ENCODE data around the gene HDAC4. TPM values are rescaled to one million over a fixed set of nuclear protein-coding genes. Genes with fewer than 3 reads are reported as not detected.
A peak's percentile ranks its signal among the peaks of the same experiment; 100 is the strongest.

The HDAC4 gene
- polyA plus RNA-seq, 6 donors from 2014 or later = 1.5 to 6.8 (median 2.8) TPM; not detected in 1

GRCh38 chr2:239222312-239222660, 178.5 kb downstream of the HDAC4 start:
- peak; percentile 60 to 64 for ATAC-seq (ENCODE audit: low read depth in 2 of 2)
- H3K9me3 Mint-ChIP-seq = peaks cover 0 to 2% (median 0%) of the 10 kb centered on the region in 7 donors
- peaks cover 45 to 62% (median 59%) of the 10 kb centered on the region in 3 donors for H3K4me1 Mint-ChIP-seq
- H3K27ac Mint-ChIP-seq = peak overlapping the region in 3 of 6 donors; percentile 55 to 86 (median 69)
- H3K27me3 Mint-ChIP-seq = peaks cover 0 to 4% (median 1%) of the 10 kb centered on the region in 3 donors
- peak overlapping the region; percentile 7 to 81 (median 71) for H3K4me3 Mint-ChIP-seq
- DNase-seq = no peak
- no peaks in the 10 kb centered on the region for H3K36me3 Mint-ChIP-seq

DNA sequence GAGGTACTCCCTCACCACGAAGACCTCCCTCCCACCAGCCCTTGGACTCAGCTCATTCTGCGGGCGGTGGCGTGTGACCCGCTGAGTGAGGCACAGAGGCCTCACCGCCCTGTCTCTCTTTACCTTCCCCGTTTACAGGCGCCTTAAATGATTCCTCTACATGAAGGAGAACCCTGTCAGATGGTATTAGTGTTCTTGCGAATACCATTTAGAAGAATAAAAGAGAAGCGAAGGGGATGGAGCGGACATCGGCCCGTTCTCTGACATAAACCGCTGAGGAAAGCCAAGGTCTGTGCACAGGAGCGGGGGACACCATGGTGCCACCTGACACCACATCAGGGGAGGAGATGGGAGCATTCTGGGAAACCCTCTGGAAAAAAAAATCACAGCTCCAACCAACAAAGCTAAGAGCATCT, 179.8 kb downstream of the HDAC4 start:
- Mint-ChIP-seq H3K36me3 (no peaks in the 10 kb centered on the region), H3K9me3 (peaks cover 0 to 2% (median 0%) of the 10 kb centered on the region in 7 donors), H3K4me1 (peaks cover 45 to 71% (median 60%) of the 10 kb centered on the region in 3 donors), H3K27me3 (peaks cover 0 to 9% (median 4%) of the 10 kb centered on the region in 3 donors), H3K4me3 (peak overlapping the region in 3 of 8 donors; percentile 15 to 73 (median 47)), H3K27ac (no peak overlapping the region)
- DNase-seq (no peak), ATAC-seq (ENCODE audit: low read depth in 2 of 2) (no peak)

DNA sequence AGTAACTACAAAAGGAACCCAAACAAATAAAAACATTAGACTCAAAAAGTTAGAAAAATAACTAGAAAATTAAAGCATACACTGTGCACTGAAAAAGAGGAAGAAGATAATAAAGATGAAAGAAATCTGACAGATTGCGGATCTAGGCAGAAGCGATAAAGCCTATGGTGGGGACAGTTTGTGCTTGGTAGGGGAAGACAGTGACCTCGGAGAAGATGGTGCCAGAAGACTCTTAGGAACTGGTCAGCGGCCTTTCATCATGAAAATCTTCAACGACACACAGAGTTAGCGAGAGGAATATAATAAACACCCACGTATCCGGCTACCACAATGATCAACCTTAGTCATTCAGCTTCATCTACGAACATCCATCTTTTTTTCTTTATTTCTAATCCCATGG, 180.5 kb downstream of the HDAC4 start:
- ATAC-seq (ENCODE audit: low read depth in 2 of 2) = no peak
- Mint-ChIP-seq H3K9me3 (peaks cover 0 to 2% (median 0%) of the 10 kb centered on the region in 7 donors), H3K27me3 (peaks cover 0 to 9% (median 4%) of the 10 kb centered on the region in 3 donors), H3K4me3 (peak overlapping the region in 5 of 8 donors; percentile 22 to 74 (median 44)), H3K4me1 (peaks cover 45 to 71% (median 55%) of the 10 kb centered on the region in 3 donors), H3K36me3 (no peaks in the 10 kb centered on the region), H3K27ac (peak overlapping the region in 1 of 6 donors; percentile 21)
- DNase-seq = no peak

DNA sequence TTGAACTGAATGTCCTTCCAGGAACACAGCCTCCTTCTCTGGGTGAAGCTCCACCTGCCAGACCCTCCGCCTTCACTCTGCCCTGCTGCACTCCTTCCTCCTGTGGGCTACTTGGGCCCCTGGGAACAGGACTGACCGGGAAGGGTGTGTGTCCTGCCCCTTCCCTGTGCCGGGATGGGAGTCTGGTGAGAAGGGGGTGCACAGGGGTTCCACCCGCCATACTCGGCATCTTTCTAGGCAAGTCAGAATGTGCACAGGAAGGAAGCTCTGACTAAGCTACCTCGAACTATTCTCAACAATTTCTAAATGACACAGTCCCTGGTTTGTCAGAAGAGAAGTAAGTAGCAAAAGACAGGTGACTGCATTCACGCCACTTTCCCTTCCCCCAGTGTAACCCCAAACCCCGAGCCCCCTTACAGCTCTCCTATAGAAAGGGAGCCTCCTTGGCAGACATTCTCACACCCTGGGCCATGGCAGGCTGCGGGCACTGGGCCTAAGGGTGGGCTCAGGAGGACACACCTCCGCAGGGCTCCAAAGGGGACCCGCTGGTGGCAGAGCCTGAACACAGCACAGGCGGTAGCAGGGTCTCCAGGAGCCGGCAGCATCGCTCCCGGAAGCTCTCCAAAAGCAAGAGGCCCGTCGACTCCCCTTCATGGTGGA, 184.1 kb downstream of the HDAC4 start:
- DNase-seq = no peak

GRCh38 chr2:239215988-239216613, 184.7 kb downstream of the HDAC4 start:
- Mint-ChIP-seq H3K36me3 (peaks cover 0 to 5% of the 10 kb centered on the region in 2 donors), H3K9me3 (peaks cover 0 to 2% (median 0%) of the 10 kb centered on the region in 7 donors), H3K4me1 (peaks cover 36 to 39% (median 36%) of the 10 kb centered on the region in 3 donors), H3K4me3 (peak overlapping the region in 1 of 8 donors; percentile 20), H3K27me3 (peaks cover 0 to 9% (median 4%) of the 10 kb centered on the region in 3 donors), H3K27ac (no peak overlapping the region)
- ATAC-seq (ENCODE audit: low read depth in 2 of 2) = no peak
- no peak for DNase-seq

More for the DNA sequence above, 184.1 kb downstream of the HDAC4 start:
- no peak for ATAC-seq (ENCODE audit: low read depth in 2 of 2)
- H3K36me3 Mint-ChIP-seq = peaks cover 0 to 5% of the 10 kb centered on the region in 2 donors
- H3K27ac Mint-ChIP-seq = peak overlapping the region in 1 of 6 donors; percentile 72
- H3K4me3 Mint-ChIP-seq = peak overlapping the region in 1 of 8 donors; percentile 10
- peaks cover 0 to 9% (median 4%) of the 10 kb centered on the region in 3 donors for H3K27me3 Mint-ChIP-seq
- H3K4me1 Mint-ChIP-seq = peaks cover 41 to 45% (median 43%) of the 10 kb centered on the region in 3 donors
- peaks cover 0 to 2% (median 0%) of the 10 kb centered on the region in 7 donors for H3K9me3 Mint-ChIP-seq

- Mint-ChIP-seq H3K27ac (no peak overlapping the region), H3K9me3 (peaks cover 0 to 2% (median 0%) of the 10 kb centered on the region in 7 donors), H3K36me3 (peaks cover 0 to 5% of the 10 kb centered on the region in 2 donors), H3K27me3 (peaks cover 0 to 9% (median 3%) of the 10 kb centered on the region in 3 donors), H3K4me1 (peaks cover 28 to 36% (median 29%) of the 10 kb centered on the region in 3 donors), H3K4me3 (no peak overlapping the region)
- no peak for ATAC-seq (ENCODE audit: low read depth in 2 of 2)
- no peak for DNase-seq
Measured at GRCh38 chr2:239215136-239215925, 185.5 kb downstream of the HDAC4 start.

DNA sequence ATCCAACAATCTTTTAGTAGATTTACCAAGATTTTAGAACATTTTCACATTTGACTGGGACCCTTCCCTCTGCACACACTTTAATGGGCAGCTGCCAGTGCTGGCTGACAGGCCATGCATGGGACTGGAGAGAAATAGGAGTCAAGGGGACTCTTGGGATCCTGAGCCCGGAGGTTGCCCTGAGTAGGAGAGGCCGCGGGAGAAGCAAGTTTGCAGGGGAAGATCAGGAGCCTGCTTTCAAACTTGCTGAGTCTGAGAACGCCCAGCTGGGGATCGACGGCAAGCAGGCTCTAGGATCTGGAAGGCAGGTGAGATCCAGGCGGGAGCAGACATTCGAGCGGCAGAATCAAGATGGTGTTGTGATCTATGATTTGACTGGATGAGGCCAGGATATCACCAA, 186.1 kb downstream of the HDAC4 start:
- H3K4me3 Mint-ChIP-seq = no peak overlapping the region
- ATAC-seq (ENCODE audit: low read depth in 2 of 2) = no peak
- peaks cover 23 to 33% (median 26%) of the 10 kb centered on the region in 3 donors for H3K4me1 Mint-ChIP-seq
- peaks cover 0 to 9% (median 0%) of the 10 kb centered on the region in 3 donors for H3K27me3 Mint-ChIP-seq
- peaks cover 0 to 2% (median 0%) of the 10 kb centered on the region in 7 donors for H3K9me3 Mint-ChIP-seq
- peaks cover 0 to 5% of the 10 kb centered on the region in 2 donors for H3K36me3 Mint-ChIP-seq
- no peak for DNase-seq
- peak overlapping the region in 1 of 6 donors; percentile 86 for H3K27ac Mint-ChIP-seq

DNA sequence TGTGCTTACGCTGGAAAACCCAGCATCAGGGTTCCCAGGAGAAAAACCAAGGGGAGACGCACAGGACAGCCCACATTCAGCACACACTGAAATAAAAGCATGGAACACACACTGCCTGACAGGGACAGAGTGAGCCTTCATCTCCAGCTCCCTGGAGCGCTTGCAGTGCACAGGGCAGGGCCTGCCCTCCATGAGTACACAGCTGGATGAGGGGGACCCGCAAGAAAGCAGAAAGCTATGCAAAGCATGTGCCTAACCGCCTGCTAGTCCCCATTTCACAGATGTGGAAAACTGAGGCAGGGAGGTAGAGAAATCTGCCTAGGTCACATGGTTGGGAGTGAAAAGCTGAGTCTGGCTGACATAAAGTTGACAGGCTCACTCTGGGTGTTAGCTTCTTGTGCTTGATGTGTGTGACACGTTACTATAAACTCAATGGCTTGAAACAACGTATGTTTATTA, 187.1 kb downstream of the HDAC4 start:
- Mint-ChIP-seq H3K9me3 (peaks cover 0 to 2% (median 0%) of the 10 kb centered on the region in 7 donors), H3K27ac (peak overlapping the region in 1 of 6 donors; percentile 71), H3K36me3 (peaks cover 0 to 5% of the 10 kb centered on the region in 2 donors), H3K4me1 (peaks cover 23 to 32% (median 26%) of the 10 kb centered on the region in 3 donors), H3K4me3 (no peak overlapping the region), H3K27me3 (peaks cover 0 to 9% (median 0%) of the 10 kb centered on the region in 3 donors)
- DNase-seq (no peak), ATAC-seq (ENCODE audit: low read depth in 2 of 2) (no peak)

GRCh38 chr2:239212929-239213642, 187.7 kb downstream of the HDAC4 start:
- DNase-seq (no peak), ATAC-seq (ENCODE audit: low read depth in 2 of 2) (no peak)
- H3K27ac Mint-ChIP-seq = no peak overlapping the region
- peak overlapping the region in 2 of 8 donors; percentile 10 to 57 for H3K4me3 Mint-ChIP-seq
- peaks cover 0 to 5% of the 10 kb centered on the region in 2 donors for H3K36me3 Mint-ChIP-seq
- H3K27me3 Mint-ChIP-seq = peaks cover 0 to 9% (median 0%) of the 10 kb centered on the region in 3 donors
- peaks cover 23 to 35% (median 26%) of the 10 kb centered on the region in 3 donors for H3K4me1 Mint-ChIP-seq
- peaks cover 0 to 2% (median 0%) of the 10 kb centered on the region in 7 donors for H3K9me3 Mint-ChIP-seq

DNA sequence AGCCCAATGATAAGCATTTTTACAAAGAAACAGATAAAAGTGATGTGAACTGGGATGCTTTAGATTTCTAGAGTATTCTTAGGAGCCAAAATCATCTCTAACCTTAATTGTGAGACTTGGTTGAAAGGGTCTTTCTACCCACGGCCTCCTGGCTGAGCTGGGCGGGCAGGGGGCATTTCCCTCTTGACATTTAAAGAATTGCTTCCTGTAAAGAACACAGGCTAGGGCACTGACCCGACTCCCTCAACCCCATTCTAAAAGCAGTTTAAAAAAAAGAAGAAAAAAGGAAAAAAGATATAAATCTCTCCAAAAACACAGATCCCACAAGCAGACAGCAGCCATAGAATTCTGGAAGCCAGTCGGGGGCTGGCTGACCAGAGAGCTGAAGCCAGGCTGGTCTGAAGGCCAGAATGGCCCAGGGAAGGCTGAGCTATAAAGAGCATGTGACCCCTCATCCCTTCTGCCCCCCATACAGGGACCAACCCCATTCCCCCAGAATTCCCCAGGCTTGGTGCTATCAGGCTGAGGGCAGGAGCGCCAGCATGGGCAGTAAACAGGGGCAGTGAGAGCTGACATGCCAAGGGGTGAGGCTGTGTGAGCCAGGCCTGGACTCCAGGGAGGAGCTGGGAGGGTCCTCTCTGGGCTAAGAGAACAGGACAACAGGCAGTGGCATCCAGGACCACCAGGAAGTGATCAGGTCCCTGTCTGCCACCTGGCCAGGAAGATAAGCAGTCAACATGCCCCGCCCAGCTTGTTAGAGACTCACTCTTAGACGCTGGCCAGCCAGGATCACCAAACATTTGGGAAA, 188.5 kb downstream of the HDAC4 start:
- no peak for DNase-seq
- no peak overlapping the region for H3K4me3 Mint-ChIP-seq
- H3K27me3 Mint-ChIP-seq = peaks cover 0 to 9% (median 0%) of the 10 kb centered on the region in 3 donors
- ATAC-seq (ENCODE audit: low read depth in 2 of 2) = no peak
- peak overlapping the region in 1 of 6 donors; percentile 74 for H3K27ac Mint-ChIP-seq
- H3K36me3 Mint-ChIP-seq = peaks cover 0 to 5% of the 10 kb centered on the region in 2 donors
- peaks cover 23 to 33% (median 26%) of the 10 kb centered on the region in 3 donors for H3K4me1 Mint-ChIP-seq
- peaks cover 0 to under 1% (median 0%) of the 10 kb centered on the region in 7 donors for H3K9me3 Mint-ChIP-seq

- Mint-ChIP-seq H3K4me1 (peaks cover 20 to 28% (median 24%) of the 10 kb centered on the region in 3 donors), H3K9me3 (no peaks in the 10 kb centered on the region), H3K36me3 (peaks cover 0 to 5% of the 10 kb centered on the region in 2 donors), H3K4me3 (no peak overlapping the region), H3K27me3 (peaks cover 0 to 6% (median 0%) of the 10 kb centered on the region in 3 donors), H3K27ac (peak overlapping the region in 2 of 6 donors; percentile 56 to 74)
- ATAC-seq (ENCODE audit: low read depth in 2 of 2) = no peak
- DNase-seq = no peak
Measured at GRCh38 chr2:239211396-239212094, 189.3 kb downstream of the HDAC4 start.
